T-helper 1 cell (primary cell): Measurements from ENCODE around the gene ZNF746.

Source experiments
- DNase-seq, 5 donors: peaks; one replicate each; pipeline ENCODE4 v3.0.0-alpha.2; 2012 to 2020

The ZNF746 gene

GRCh38 chr7:149490083-149490760, 7.4 kb downstream of the ZNF746 start:
- no peak for DNase-seq

GRCh38 chr7:149489391-149490024, 8.1 kb downstream of the ZNF746 start:
- no peak for DNase-seq

GRCh38 chr7:149479568-149479967, 18.0 kb downstream of the ZNF746 start:
- no peak for DNase-seq

- no peak for DNase-seq
Measured at GRCh38 chr7:149478754-149479153, 18.9 kb downstream of the ZNF746 start.

- no peak for DNase-seq
Measured at GRCh38 chr7:149477494-149478443, 19.8 kb downstream of the ZNF746 start.

- no peak for DNase-seq
Measured at GRCh38 chr7:149476791-149477190, 20.8 kb downstream of the ZNF746 start.

- DNase-seq: no peak
Measured at GRCh38 chr7:149475121-149476045, 22.2 kb downstream of the ZNF746 start.

GRCh38 chr7:149474309-149475120, 23.1 kb downstream of the ZNF746 start:
- DNase-seq: no peak

GRCh38 chr7:149473251-149473650, 24.4 kb downstream of the ZNF746 start:
- no peak for DNase-seq

- DNase-seq: no peak
Measured at GRCh38 chr7:149471289-149471953, 26.2 kb downstream of the ZNF746 start.

GRCh38 chr7:149469806-149470205, 27.8 kb downstream of the ZNF746 start:
- DNase-seq: no peak

- DNase-seq: no peak
Measured at GRCh38 chr7:149468208-149468607, 29.4 kb downstream of the ZNF746 start.

- DNase-seq: no peak
Measured at GRCh38 chr7:149467321-149467859, 30.2 kb downstream of the ZNF746 start.

GRCh38 chr7:149466364-149466763, 31.2 kb downstream of the ZNF746 start:
- DNase-seq: no peak

- DNase-seq: no peak
Measured at GRCh38 chr7:149463500-149464161, 34.0 kb downstream of the ZNF746 start.

GRCh38 chr7:149462101-149462520, 35.5 kb downstream of the ZNF746 start:
- DNase-seq: no peak

- peak; percentile 60 to 87 (median 71) for DNase-seq
Measured at GRCh38 chr7:149460493-149461277, 36.9 kb downstream of the ZNF746 start, which contains the start of gene ZNF777. Gene ZNF777 (minus strand): TSS chr7:149461062. CDS start chr7:149456022, 5,040 bp downstream.

- DNase-seq: peak in 1 of 5 donors; percentile 8
Measured at GRCh38 chr7:149459540-149460452, 37.8 kb downstream of the ZNF746 start.
